Neural progenitor cell (in vitro differentiated cells): ENCODE measurements around the gene VPS37B.

Experiments
- EZH2 ChIP-seq: fragments of 200-600 bp; sonication (generic); IDR thresholded peaks from 2 replicates; pipeline ENCODE4 v1.6.1; 2017; ENCODE audit warnings: antibody characterized with exemption, mild to moderate bottlenecking, moderate library complexity
- EZH2phosphoT487 ChIP-seq: fragments of 200-600 bp; sonication (generic); IDR thresholded peaks from 2 replicates; pipeline ENCODE4 v1.6.1; 2017; ENCODE audit warnings: antibody characterized with exemption
- TF ChIP-seq, protein P1 (sequence below): fragments of 200-600 bp; sonication (generic); IDR thresholded peaks from 2 replicates; pipeline ENCODE4 v1.5.1; 2017; ENCODE audit warnings: antibody characterized with exemption, mild to moderate bottlenecking

DNA sequence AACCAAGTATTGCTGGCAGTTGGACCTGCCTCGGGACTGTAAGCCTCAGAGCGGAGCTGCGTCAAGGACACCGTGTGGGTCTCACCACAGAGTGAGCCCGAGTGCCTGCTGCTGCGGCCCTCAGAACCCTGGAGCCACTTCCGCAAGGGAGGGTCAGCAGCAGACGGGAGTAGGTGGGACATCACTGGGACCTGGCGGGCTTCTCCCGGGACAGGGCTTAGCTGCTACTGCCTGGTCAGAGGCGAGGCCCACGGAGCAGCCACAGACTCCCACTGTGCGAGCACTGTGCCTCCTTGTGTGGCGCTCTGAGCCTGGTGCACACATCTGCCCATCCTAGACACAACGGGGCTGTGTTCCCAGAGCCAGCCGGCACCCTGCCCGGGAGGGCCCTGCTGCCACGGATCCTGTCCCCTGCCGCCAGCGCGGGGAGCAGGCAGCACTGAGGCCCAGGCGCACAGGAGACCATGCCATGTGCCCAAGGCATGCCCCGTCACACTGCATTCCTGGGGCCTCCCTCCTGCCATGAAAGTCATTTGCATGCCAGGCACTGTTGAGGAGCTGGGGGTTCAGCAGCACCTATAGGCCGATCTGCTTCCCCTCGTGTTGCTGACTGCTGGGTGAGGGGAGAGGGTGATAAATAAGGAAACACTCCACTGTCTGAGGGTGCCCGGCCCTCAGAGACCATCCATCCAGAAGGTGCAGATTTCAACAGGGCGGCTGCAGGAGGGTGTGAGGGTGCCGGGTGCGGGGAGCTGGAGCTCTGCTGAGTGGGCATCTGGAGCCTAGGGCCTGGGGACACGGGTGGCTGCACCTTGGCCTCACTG is 50.7 kb downstream of the VPS37B start:
- TF ChIP-seq, protein P1, sequence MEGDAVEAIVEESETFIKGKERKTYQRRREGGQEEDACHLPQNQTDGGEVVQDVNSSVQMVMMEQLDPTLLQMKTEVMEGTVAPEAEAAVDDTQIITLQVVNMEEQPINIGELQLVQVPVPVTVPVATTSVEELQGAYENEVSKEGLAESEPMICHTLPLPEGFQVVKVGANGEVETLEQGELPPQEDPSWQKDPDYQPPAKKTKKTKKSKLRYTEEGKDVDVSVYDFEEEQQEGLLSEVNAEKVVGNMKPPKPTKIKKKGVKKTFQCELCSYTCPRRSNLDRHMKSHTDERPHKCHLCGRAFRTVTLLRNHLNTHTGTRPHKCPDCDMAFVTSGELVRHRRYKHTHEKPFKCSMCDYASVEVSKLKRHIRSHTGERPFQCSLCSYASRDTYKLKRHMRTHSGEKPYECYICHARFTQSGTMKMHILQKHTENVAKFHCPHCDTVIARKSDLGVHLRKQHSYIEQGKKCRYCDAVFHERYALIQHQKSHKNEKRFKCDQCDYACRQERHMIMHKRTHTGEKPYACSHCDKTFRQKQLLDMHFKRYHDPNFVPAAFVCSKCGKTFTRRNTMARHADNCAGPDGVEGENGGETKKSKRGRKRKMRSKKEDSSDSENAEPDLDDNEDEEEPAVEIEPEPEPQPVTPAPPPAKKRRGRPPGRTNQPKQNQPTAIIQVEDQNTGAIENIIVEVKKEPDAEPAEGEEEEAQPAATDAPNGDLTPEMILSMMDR: no peak
- no peak for TF ChIP-seq EZH2
- TF ChIP-seq EZH2phosphoT487: no peak
